GM15510 (cell line): ENCODE data around the gene C2orf72.

Source experiments
- POLR2A ChIP-seq: IDR thresholded peaks from 3 replicates; pipeline ENCODE4 v1.6.1; 2011; ENCODE audit warnings: borderline replicate concordance; ENCODE audit not compliant: insufficient read length; ENCODE audit errors: extremely low read depth

C2orf72 gene

GRCh38 chr2:231049286-231050017 is 12.1 kb downstream of the C2orf72 start:
- TF ChIP-seq POLR2A = no peak

GRCh38 chr2:231050018-231050901 is 12.9 kb downstream of the C2orf72 start:
- no peak for TF ChIP-seq POLR2A

GRCh38 chr2:231051116-231051515 is 13.8 kb downstream of the C2orf72 start:
- no peak for TF ChIP-seq POLR2A

DNA sequence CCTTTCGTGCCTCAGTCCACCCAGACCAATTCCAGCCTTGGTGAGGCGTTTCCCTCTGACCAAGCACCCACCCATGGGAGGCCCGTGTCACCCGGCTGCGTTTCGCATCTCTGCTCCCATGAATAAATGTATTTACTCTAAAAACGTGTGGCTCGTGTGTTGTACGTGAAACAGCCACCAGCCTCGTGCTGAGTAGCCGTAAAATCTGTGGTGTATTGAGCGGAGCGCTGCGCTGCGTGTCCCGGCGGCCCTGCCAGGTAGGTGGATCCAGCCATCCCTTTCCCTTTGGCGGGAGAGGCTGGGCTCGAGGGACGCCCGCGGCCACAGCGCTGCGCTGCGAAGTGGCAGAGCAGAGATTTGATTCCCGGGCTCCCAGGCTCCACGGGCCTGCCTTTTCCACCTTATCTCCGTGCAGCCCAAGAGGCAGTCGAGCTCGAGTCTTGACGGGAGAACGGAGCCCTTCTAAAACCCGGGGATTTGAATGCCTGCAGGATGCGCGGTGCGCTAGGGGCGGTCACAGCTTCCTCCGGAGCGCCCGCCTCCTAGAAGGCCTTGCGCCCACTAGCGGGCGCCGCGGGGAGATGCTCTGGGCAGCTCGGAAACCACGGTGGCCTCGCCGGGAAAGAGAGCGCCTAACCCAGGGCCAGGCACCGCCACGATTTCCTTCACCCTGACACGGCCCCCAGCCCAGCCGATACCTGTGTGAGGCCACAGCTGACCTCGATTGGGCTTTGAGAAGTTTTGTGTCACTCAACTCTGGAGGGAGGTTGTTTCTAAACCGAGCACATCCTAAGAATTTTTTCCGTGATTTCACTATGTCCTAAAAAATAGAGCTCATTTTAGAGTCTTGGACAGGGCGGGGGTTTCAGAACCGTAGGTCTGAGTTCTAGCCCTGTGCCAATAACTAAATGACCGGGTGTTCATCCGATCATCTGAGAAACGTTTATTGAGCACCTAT is 15.4 kb downstream of the C2orf72 start:
- no peak for TF ChIP-seq POLR2A

- TF ChIP-seq POLR2A = no peak
Observed at GRCh38 chr2:231053846-231054245, 16.5 kb downstream of the C2orf72 start.

GRCh38 chr2:231056453-231057416 is 19.4 kb downstream of the C2orf72 start, which contains the start of gene PSMD1:
Gene PSMD1 (plus strand): TSS chr2:231056867. CDS start chr2:231057026, 159 bp downstream.
- TF ChIP-seq POLR2A = peak; percentile 62

- no peak for TF ChIP-seq POLR2A
Observed at GRCh38 chr2:231057590-231057989, 20.3 kb downstream of the C2orf72 start.

- no peak for TF ChIP-seq POLR2A
Observed at GRCh38 chr2:231058761-231059550, 21.6 kb downstream of the C2orf72 start.

DNA sequence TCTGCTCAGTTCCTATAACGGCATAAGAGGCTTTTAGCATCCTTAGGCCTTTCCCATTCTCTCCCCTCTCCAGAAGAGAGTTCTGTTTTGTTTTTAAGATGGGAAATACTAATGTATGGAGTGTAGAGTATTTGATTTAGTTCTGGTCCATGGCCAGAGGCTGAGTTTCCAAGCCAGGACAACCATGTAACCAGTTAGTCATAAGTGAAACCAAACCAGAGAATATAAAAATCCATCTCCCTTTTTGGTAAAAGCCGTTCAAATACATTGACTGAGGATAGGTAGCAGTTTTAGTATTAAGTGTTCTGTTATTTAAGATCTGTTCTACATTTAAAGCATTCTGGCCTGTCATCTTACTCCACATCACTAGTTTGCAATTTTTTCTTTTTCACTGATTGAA is 22.4 kb downstream of the C2orf72 start:
- no peak for TF ChIP-seq POLR2A

GRCh38 chr2:231062776-231063175 is 25.5 kb downstream of the C2orf72 start:
- TF ChIP-seq POLR2A = no peak

GRCh38 chr2:231063347-231063746 is 26.0 kb downstream of the C2orf72 start:
- no peak for TF ChIP-seq POLR2A

DNA sequence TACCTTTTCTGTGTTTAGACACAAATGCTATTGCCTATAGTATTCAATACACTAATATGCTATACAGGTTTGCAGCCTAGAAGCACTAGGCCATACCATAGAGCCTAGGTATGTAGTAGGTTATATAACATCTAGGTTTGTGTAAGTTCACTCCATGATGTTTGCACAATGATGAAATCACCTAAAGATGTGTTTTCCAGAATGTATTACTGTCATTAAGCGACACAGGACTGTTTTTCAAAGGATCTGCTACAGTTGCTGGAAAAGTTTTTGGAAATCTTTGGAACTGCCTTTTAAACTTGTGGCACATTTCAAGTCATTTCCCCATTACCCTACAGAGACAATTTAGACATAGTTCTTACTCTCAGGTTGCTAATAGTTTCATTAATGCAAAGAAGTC is 28.6 kb downstream of the C2orf72 start:
- no peak for TF ChIP-seq POLR2A
